ENCODE results near the gene PLCB1.

Gene PLCB1

GRCh38 chr20:8126841-8127378 is 5.2 kb upstream of the PLCB1 start:
- Histone ChIP-seq H3F3A (ENCODE audit: control insufficient read depth, insufficient read depth) (no peaks in the 10 kb centered on the region), H3K4me3 (ENCODE audit: low read length) (no peak overlapping the region), H3K4me1 (ENCODE audit: control insufficient read depth, low read length) (no peaks in the 10 kb centered on the region), H3K79me2 (ENCODE audit: control insufficient read depth, low read length) (no peaks in the 10 kb centered on the region), H3K9me2 (replicated peaks; ENCODE audit: control insufficient read depth, low read length) (no peaks in the 10 kb centered on the region), H3K9me3 (ENCODE audit: control insufficient read depth, insufficient read depth, low read length) (no peaks in the 10 kb centered on the region), H3K4me2 (ENCODE audit: low read length) (no peak overlapping the region), H3K27ac (ENCODE audit: low read depth, low read length) (no peak overlapping the region), H4K20me1 (ENCODE audit: control insufficient read depth, insufficient read depth, low read depth, low read length) (no peaks in the 10 kb centered on the region), H3K36me3 (ENCODE audit: control insufficient read depth, low read length) (no peaks in the 10 kb centered on the region), H3K27me3 (ENCODE audit: control insufficient read depth, low read length) (0 out of 2 replicates have a peak, but pooled peaks cover 2% of the 10 kb centered on the region)
- no peak for TF ChIP-seq CTCF (IDR thresholded peaks at IDR 0.05; ENCODE audit: low read depth, low read length, poor library complexity, severe bottlenecking)
- TF ChIP-seq EZH2phosphoT487 (IDR thresholded peaks at IDR 0.05; ENCODE audit: borderline replicate concordance, low read length): no peak

GRCh38 chr20:8127553-8128255 is 4.4 kb upstream of the PLCB1 start:
- no peak overlapping the region for H3K27ac ChIP-seq (ENCODE audit: low read depth, low read length)
- 0 out of 2 replicates have a peak, but pooled peaks cover 2% of the 10 kb centered on the region for H3K27me3 ChIP-seq (ENCODE audit: control insufficient read depth, low read length)
- H3K4me1 ChIP-seq (ENCODE audit: control insufficient read depth, low read length): no peaks in the 10 kb centered on the region
- H3K4me3 ChIP-seq (ENCODE audit: low read length): no peak overlapping the region
- no peak overlapping the region for H3K4me2 ChIP-seq (ENCODE audit: low read length)
- no peaks in the 10 kb centered on the region for H3K9me3 ChIP-seq (ENCODE audit: control insufficient read depth, insufficient read depth, low read length)
- H3K9me2 ChIP-seq (replicated peaks; ENCODE audit: control insufficient read depth, low read length): no peaks in the 10 kb centered on the region
- no peaks in the 10 kb centered on the region for H4K20me1 ChIP-seq (ENCODE audit: control insufficient read depth, insufficient read depth, low read depth, low read length)
- H3K79me2 ChIP-seq (ENCODE audit: control insufficient read depth, low read length): no peaks in the 10 kb centered on the region
- TF ChIP-seq CTCF (IDR thresholded peaks at IDR 0.05; ENCODE audit: low read depth, low read length, poor library complexity, severe bottlenecking): no peak
- TF ChIP-seq EZH2phosphoT487 (IDR thresholded peaks at IDR 0.05; ENCODE audit: borderline replicate concordance, low read length): no peak
- H3K36me3 ChIP-seq (ENCODE audit: control insufficient read depth, low read length): no peaks in the 10 kb centered on the region
- H3F3A ChIP-seq (ENCODE audit: control insufficient read depth, insufficient read depth): no peaks in the 10 kb centered on the region

- Histone ChIP-seq H3K4me1 (ENCODE audit: control insufficient read depth, low read length) (no peaks in the 10 kb centered on the region), H3K4me3 (ENCODE audit: low read length) (no peak overlapping the region), H3F3A (ENCODE audit: control insufficient read depth, insufficient read depth) (no peaks in the 10 kb centered on the region), H3K79me2 (ENCODE audit: control insufficient read depth, low read length) (no peaks in the 10 kb centered on the region), H3K27ac (ENCODE audit: low read depth, low read length) (no peak overlapping the region), H3K9me3 (ENCODE audit: control insufficient read depth, insufficient read depth, low read length) (no peaks in the 10 kb centered on the region), H3K4me2 (ENCODE audit: low read length) (no peak overlapping the region), H4K20me1 (ENCODE audit: control insufficient read depth, insufficient read depth, low read depth, low read length) (no peaks in the 10 kb centered on the region), H3K27me3 (ENCODE audit: control insufficient read depth, low read length) (peaks cover 9% of the 10 kb centered on the region; the same call in 1 of the 2 replicates), H3K9me2 (replicated peaks; ENCODE audit: control insufficient read depth, low read length) (no peaks in the 10 kb centered on the region), H3K36me3 (ENCODE audit: control insufficient read depth, low read length) (no peaks in the 10 kb centered on the region)
- TF ChIP-seq CTCF (IDR thresholded peaks at IDR 0.05; ENCODE audit: low read depth, low read length, poor library complexity, severe bottlenecking) (no peak), EZH2phosphoT487 (IDR thresholded peaks at IDR 0.05; ENCODE audit: borderline replicate concordance, low read length) (no peak)
Observed at GRCh38 chr20:8128291-8129060, 3.6 kb upstream of the PLCB1 start.
